HG03469 (cell line): ENCODE measurements around the gene TMEM35B.
A peak's percentile ranks its signal among the peaks of the same experiment; 100 is the strongest.
"Not testable (repeated sequence)": the region's sequence is repeated elsewhere in the genome, so short reads cannot be mapped to it uniquely, and the experiment has no call there.

Experiments
- ATAC-seq: cut with Tn5 transposase; IDR thresholded peaks from one replicate; pipeline ENCODE4 v1.9.1; 2021; ENCODE audit warnings: mild to moderate bottlenecking, moderate library complexity, moderate number of reproducible peaks; ENCODE audit not compliant: unreplicated experiment

TMEM35B gene

DNA sequence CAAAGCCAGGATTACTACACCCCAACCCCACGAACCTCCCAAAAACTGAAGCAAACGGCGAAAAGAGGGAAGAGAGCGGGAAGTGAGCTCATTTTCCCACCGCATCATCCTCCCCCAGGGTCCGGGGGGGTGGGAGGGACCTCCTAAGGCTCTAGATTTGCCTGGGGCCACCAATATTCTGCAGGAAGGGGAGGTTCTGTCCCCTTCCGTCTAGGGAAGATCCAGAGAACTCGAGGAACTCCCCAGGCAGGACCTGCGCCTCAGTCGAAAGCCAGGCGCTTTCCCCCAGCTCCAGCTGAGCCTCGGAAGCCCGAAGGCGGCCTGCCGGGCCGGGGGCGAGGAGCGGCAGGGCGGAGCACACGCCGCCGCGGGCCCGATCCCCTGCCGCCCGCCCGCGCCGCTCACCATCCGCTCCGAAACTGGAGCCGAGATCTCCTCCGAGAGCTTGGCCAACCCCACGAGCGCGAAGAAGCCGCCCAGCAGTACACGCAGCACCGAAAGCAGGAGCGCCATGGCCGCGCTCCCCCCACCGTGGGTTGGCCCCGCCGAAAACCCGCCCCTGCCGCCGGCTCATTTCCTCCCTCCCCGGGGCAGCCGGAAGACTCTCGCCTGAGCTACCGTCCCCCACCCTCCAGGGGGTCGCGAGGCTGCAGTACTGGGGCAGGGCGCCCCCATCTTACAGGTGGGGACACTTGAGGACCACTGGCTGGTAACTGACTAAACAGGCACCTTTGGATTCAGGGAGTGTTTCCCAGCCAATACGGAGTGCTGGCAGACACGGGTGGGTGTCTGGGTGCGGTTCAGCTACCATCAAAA lies at the start of gene TMEM35B:
Gene TMEM35B (minus strand): TSS at position 555 of the 816 bp plus-strand sequence. CDS start 42 bp downstream, at position 513.
- ATAC-seq: peak; percentile 42

DNA sequence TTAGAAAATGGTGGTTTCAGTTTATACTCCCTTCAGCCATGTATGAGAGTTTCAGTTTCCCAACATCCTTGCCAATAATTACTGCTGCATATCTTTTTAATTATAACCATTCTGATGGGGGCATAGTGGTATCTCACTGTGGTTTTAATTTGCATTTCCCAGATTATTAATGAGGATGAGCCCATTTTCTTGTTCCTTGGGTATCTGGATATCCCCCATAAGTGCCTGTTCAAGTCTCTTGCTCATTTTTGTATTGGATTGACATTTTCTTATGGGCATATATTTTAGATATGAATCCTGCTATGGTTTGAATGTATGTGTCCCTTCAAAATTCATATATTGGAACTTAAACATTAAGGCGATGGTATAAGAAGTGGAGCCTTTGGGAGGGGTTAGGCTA lies 48.2 kb upstream of the TMEM35B start:
- ATAC-seq: no peak

DNA sequence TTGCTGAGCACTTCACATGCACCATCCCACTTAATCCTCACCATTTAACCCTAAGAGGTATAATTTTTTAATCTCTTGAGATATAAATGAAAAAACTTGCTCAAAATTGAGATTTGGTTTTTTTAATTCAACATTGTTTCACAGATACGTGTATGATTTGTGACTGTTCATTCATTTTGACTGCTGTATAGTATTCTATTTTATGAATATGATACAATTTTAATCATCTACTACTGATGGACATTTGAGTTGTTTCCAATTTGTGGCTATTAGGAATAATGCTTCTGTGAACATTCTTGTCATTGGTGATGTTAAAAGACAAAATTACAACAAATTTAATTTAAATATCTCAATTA lies 47.2 kb upstream of the TMEM35B start:
- no peak for ATAC-seq

DNA sequence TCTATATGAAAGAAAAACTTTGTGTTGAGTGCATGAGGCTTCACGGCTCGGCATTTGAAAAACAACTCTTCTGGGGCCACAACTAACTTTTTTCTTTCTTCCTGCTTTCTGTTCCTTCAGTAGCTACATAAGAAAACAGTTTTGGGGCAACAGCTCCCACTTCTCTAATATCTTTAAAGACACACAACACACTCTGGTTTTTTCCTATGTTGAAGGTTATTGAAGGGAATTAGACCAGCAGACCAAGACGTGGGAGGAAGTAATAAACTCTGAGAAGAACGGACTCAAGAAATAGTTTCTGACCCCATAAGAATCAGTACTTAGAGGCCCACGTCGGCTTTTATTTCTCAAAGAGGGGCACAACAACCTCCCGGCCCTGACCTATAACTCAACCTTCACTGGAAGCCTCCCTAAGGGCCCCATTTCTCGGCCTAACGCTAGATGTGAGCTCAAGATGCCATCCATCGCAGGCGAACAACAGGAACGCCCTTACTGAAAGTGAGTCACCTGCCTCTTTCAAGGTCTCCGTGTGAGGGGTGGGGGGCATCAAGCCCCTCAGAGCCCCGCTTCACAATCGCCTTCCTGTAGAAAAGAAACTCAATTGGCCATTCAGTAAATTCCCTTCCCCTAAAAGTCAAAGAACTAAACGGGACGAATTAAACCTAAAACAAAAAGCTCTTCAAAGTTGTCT lies 45.8 kb upstream of the TMEM35B start:
- ATAC-seq: no peak

DNA sequence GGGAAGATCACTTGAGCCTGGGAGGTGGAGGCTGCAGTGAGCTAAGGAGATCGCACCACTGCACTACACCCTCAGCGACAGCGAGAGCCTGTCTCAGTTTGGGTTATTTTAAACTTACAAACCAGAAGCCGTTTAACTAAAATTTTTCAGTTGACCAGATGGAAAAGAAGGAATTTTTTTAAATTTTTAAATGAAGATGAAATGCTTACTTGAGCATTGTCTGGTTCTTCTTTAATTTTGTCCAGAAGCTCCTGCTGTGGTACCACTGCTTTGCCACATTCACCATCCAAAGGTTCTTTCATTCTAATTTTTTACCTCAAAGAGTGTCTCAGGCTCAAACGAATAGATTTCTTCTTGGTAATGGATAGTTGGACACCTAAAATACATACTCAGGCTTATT lies 45.2 kb upstream of the TMEM35B start:
- ATAC-seq: no peak

DNA sequence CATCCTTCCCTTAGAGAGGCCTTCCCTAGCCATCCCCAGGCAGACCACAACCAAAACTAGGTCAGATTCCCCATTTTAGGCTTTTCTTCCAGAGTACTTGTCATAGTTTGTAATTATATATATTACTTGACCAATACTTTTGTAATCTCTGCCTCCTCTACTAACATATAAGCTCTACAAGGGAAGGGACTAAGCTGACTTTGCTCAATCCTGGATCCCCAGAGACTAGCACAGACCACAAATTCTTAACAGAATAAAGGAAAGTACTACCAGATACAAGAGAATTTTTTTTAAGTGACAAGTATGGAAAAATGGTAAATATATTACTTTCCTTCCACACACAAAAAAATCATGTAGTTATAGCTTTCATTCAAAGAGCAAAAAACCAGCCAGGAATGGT lies 44.6 kb upstream of the TMEM35B start:
- ATAC-seq: no peak

DNA sequence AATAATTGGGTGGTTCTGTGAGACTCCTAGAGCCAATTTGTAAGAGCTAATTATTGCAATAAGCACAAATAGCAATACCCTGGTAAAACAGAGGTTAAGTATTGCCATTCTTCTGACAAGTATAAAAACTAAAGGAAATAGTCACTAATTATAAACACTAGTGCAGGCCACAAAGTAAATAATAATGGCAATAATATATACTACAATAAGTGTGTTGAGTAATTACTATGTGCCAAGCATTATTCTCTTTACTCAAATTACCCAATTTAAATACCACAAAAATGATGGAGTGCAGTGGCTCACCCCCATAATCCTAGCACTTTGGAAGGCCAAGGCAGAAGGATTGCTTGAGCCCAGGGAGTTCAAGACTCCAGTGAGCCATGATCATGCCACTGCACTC lies 31.3 kb upstream of the TMEM35B start:
- no peak for ATAC-seq

DNA sequence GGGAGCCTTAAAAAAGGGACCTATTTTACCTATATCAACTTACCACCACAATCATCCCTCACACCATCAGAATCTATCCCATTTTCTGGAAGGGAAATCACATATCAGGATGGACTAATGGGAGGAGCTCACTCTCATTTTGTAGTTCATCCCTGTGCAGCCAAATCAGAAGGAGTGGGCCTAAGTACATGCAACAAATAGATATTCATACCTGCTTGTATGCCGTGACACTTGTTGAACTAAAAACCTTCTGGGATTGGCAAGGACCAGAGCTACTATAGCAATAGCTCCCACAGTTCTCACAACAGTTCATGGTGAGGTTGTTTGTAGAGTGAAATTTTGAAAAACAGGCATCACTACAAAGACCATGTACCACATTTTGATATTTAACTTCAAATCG lies 29.3 kb upstream of the TMEM35B start:
- ATAC-seq: no peak

DNA sequence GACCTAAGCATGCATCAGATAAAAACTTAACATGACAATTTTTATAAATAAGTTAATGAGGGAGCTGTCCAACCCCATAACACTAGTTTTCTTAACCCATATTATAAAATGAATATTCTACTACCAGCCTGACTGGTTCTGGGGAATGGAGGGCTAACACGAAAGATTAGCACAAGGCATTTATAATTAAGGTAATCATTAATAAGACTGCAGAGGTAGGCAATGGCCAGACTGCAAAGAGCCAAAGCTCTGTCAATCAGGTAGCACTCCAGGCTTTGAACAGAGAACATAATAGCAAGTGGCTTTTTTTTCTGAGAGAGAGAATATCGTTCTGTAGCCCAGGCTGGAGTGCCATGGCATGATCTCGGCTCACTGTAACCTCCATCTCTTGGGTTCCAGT lies 20.6 kb upstream of the TMEM35B start:
- no peak for ATAC-seq

DNA sequence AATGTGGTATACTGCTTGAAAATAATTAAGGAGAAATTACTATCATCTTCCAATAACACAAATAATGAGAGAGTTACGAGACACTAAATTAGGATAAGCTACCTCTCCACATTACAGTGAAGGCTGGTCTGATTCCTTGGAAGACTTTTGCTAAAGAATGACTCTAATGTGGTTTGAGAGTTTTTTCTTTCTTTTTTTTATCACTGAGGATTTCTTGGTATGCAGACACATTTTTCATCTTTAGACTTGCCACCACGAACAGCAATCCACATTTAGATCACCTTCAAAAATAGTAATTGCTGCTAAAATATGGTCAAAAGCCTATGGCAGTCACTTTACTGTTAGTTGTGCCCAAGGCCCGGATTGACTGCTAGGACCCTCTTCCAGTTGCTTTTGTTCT lies 16.6 kb upstream of the TMEM35B start:
- no peak for ATAC-seq

DNA sequence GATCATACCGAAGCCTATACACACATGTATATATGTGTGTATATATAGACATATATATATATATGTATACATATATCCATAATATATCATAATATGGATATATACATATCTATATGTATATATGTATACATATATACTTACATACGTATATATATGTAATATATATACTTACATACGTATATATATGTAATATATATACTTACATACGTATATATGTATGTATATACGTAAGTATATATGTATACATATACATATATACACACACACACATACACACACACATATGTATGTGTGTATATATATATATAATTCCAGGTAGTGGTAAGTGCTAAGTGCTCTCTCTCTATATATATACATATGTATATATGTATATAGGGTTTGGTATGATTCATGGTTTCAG lies 9.7 kb upstream of the TMEM35B start:
- ATAC-seq: no peak

DNA sequence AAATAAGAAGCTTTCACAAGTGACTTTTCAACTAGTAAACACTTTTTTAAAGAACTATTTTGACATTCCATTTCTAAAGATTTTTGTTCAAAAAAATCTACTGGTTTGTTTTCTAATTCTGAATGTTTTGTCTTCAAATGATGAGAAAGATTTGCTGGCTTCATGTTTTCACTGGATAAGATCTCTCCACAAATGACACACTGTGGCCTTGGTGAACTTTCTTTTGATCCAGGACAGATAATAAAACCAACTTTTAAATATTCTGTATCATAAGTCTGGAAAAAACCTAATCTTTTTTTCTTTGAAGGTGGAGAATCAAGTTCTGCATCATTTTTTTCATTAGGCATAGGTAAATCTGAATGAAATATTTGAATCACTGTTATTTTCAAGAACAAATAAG lies 3.4 kb upstream of the TMEM35B start:
- ATAC-seq: no peak

DNA sequence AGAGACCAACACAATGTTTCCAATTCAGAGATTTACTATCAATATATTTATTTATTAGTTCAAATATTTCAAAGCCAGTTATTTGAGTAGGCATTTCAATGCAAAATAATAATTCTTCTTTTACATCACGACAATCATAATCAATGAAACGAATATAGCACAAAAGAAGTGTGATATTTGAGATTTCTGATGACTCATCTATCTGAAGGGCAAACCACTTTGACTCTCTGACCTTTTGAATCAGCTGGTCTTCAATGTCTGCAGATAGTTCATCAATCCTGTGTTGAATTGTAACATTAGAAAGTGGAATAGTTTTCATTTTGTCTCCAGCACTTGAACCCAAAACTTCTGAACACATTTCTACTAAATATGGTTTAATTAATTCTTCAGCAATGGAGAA lies 3.0 kb upstream of the TMEM35B start:
- no peak for ATAC-seq

DNA sequence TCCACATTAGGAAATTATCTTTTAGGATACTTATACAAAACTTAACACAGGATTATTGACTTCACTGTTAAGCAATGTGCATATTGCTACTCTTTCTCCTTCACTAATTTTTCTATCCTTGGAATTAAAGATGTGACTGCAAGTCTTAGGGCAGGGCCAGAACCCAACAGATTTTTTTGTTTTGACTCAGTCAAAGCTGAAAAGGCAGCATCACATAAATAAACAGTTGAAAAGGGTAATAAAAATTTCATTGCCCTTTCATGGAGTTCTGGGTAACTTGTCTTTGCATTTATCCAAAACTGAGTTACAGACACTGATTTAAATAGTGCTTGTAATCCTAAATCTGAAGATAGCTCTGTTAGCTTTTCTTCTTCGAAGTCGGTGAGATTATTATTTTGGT lies 1.9 kb upstream of the TMEM35B start:
- ATAC-seq: no peak

DNA sequence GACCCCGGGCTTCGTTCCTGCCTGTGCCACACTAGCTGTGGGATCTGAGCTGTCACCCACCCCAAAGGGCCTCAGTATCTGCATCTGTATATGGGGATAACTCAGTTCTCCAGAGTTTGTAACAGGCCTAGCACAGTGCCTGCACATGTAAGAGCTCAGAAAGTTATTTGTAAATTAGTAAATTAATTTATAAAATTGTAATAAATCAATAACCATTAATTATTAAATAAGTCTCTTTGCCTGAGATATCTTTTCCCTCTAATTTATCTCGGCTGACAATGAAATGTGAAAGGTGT lies 410 bp upstream of the TMEM35B start:
- not testable (repeated sequence) for ATAC-seq

DNA sequence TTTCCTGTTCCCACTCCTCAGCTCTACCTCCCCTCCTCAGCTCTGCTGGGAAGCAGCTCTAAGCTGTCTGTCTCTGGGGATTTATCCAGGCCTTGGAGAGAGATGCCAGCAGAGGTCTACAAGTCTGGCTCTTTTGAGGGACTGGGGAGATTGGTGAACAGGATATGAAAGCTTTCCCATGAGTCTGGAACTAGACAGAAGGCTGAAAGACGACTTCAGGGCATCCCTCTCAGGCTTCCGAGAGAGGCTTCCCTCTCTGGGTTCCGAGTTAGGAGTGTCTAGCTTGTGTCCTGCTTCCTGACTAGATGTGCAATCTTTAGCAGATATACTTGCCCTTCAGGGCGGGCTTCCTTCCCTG lies 733 bp downstream of the TMEM35B start:
- ATAC-seq: no peak

DNA sequence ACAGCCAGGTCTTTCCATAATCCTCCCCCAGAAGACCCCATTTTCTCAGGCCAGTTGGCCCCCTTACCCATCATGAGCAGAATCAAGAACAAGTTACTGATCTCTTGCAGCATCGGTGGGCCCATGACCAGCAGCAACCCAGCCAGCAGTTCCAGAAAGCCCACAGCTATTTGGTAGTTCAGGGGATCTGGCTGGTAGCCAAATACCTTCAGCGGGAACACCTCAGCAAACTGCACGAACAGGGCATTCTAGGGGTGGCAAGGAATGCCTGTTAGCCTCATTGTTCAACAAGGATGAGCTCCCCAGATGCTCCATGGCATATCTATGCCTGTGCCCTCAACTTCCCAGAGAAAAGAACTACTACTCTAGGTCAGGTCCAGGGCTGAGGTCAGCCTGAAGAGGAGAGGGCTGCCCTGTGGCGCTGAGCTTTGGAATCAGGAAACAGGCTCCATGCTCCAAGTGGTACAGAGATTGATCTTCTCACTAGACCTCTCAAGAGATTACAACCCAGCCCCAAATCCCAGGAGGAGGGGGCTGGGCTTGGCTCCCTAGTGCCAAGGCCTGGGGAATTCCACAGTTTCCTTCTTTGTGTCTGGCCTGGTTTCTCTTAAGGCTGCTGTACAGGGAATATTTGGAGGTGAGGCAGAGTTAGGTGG lies 1.3 kb downstream of the TMEM35B start:
- no peak for ATAC-seq

DNA sequence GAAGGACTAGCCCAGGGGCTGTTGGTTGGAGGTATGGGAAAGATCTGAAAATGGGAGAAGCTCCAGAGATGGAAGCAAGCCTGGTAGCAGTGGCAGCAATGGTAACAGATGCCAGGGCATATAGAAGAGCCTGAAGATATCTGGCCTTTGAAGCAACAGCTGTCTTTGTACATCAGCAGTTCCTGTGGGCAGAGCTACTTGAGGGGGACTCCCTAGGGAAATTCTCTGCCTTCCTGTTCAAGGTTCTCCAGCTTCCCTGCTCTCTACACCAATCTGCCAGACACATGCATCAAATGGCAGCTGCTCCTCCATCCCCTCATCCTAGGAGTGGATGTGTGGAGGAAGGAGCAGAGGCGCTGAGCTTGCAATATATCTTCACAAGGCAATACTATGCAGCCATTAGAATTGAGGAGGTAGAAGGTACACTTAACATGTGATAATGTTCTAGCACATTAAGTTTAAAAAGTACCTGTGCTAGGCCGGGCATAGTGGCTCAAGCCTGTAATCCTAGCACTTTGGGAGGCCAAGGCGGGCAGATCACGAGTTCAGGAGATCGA lies 2.2 kb downstream of the TMEM35B start:
- no peak for ATAC-seq

DNA sequence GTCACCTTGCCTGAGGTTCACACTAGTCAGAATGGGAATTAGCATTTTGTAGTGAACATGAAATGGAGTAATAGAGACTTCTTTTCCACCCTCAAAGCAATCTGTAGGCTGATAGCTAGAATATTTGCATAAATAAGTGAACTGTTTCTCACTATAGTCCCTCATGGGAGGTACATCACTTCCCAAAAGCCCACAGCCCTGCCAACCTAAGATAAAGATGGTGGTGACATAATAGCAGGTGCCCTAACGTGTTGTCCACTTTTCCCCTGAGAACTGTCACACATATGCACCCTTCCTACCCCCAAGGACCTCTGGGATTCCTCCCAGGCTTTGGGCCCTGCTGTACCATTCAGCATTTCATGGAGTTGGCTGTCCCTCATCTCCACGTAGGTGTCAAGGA lies 4.4 kb downstream of the TMEM35B start:
- ATAC-seq: no peak

DNA sequence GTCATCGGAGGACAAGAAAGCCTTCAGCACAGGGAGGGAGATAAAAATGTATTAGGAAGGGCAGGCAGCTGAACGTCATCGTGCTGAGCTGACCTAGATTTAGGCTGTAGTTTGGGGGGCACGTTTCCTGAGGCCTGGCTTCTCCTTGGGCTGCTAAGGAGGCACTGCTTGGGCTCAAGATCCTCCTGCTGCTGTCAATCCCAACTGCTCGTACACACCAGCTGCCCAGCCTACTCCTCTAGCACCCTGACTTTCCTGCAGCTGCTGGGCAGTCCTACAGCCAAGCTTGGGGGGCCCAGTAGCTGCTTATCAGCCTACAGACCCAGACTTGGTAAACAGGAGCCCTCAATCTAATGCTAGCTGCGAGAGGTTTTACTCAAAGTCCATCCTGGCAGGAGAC lies 6.2 kb downstream of the TMEM35B start:
- ATAC-seq: no peak

DNA sequence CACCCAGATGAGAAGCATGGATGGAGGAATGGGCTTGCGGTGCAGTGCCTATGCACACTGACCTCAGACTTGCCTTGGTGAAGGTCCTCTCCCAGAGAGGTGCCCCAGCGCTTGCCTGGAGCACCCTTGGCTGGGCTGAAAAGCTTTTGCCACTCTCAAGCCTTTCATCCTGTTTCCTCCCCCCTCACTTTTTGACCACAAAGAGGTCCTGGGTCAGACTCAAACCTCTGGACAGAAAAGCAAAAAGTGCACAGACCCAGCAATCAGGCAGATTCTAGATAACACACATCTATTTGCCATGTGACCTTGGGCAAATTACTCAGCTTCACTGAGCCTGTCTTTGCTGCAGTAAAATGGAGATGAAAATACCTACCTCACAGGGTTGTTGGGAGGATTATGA lies 7.3 kb downstream of the TMEM35B start:
- no peak for ATAC-seq

DNA sequence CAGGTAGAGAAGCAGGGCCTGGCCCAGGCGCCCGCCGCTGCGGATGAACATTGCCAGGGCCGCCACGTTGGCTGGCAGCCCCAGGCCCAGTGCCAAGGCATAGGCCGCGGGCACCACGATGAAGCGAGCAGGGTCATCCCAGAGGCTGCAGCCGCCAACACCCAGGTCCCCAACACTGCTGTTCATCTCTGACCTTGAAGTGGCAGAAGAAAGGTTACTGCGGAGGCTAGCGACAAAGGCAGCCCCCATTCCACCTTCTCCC lies 8.0 kb downstream of the TMEM35B start:
- no peak for ATAC-seq
